EH (cell line): ENCODE data around the gene STPG3.

ENCODE experiments used
- DNase-seq: peaks from one replicate; pipeline ENCODE4 v3.0.0-alpha.2; 2015; ENCODE audit warnings: low read depth

STPG3 gene

DNA sequence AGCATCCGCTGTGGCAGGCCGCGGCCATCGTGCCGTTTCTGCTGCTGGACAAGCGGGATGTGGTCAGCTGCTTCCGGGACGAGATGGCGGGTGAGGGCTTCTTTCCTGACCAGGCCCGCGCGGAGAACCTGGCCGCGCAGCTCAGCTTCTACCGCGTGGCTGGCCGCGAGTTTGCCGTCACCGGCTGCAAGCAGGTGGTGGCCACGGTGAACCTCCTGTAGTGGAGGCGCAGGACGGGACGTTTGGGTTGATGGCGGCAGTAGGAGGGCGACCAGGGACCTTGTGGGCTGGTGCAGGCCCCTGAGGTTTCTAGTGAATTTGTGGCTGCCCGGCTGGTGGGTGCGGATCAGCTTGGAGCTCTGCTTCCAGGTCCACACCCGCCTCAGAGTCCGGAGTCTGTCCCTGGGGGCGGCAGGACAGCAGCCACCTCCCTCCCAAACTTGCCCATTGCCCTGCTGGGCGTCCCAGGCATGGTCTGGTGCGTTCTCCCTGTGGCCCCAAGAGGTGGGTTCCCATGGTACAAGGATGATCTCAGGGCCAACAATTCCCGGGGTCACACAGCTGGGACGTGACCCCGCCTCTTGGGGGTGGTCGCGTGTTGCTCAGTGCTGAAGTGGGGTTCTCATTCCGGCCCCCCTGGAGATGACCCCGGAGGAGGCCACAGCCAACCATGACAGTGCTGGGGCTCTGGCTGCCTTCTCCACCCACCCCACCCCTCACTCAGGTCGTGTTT is 28.8 kb downstream of the STPG3 start:
- no peak for DNase-seq

DNA sequence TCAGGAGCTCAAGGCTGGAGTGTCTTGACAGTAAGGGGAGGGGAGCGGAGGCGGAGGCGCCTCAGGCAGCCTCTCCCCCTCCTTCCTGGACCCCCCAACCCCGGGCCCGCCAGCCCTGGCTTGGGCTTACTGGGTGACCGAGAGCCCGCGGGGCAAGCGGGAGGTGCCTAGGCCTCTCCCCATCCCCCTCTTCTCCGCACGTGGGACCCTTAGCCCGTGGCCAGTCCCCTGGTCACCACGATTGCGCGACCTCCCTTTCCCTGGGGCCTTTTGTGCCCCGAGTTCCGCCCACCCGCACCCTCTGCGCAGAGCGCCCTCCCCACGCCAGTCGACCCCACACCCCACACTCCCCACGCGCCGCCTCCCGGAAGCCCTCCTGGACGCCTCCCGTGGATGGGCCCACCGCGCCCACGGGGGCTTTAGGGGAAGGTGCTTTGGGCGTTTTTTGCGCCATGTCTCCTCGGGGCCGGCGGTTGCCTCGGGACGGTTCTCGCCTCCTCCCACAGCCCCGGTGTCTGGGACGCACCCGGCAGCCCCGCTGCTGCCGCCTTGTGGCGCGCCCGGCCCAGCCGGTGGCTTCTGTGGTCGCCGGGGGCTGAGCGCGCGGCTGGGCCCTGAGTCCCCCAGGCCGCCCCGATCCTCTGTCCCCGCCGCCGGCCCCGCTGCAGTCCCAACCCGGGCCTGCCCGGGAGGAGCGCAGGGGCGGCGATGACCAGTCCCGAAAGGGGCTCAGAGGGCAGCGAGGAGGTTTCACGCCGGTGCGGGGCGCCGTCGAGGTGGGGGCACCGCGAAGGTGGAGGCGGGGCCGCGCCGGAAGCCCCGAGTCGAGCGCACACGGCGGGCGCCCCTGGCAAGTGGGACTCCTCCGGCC is 29.6 kb downstream of the STPG3 start:
- no peak for DNase-seq

DNA sequence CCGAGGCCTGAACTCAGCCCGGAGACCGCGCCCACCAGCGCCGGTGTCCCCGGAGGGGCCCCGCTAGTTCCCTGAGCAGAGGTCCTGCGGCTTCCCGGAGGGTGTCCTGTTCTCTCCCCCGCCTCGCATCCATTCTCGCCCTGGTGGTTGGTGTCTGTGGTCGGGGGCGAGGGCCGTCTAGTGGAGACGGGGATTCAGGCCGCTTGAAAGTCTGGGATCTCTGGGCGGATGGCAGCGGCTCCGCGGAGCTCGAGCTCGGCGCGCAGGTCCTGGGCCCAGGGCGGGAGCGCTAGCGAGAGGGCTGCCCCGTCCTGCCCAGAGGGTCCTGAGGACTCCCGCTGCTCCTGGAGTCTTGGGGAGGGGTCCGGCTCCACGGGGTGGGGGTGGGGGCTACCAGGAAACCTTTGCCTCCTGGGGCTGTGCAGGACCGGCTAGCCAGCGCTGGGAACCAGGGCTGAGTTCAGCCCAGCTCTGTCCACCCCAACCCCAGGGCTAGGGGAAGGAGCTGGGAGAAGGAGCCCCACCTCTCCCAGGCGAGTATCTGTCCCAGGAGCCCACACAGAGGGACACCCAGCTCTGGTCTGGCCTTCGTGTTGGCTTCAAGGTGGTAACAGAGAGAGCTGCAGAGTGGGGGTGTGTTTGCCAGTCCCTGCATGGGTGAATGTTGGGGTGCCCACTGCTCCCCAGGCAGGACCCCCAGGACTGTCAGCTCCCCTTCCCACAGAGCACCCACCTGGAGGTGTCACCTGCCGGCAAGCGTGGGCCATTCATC is 30.4 kb downstream of the STPG3 start:
- no peak for DNase-seq

DNA sequence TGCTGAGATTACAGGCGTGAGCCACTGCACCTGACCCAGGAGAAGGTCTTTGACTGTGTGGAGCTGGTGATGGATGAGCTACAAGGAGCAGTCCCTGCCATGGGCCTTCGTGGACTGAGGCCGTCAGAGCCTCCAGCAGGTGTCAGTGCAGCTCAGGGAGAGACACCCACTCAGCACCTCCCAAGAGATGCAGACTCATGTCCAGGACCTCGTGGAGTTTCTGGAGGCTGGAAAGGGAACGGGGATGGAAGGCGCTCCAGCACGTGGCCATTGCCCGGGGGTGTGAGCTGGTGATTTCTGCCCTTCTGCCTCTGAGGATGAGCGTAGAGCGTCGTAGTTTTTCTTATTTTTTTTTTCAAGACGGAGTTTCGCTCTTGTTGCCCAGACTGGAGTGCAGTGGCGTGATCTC is 35.9 kb downstream of the STPG3 start:
- DNase-seq: peak; percentile 67

DNA sequence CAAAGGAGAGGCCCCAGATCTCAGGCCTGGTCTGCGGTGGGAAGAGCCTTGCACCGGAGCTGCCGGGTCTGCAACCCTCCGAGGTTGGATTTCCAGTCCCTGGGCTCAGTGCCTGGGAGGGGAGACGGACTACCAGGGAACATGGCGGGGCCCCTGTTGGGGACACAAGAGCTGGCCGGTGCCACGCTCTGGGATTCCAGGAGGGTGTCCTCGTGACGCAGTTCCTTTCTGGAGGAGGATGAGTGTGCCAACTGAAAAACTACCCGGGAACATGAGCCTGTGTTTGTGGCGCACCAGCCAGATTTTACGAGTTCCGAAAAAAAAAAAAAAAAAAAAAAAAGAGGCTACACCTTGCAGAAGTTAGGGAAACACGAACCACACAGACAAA is 42.0 kb downstream of the STPG3 start:
- no peak for DNase-seq

DNA sequence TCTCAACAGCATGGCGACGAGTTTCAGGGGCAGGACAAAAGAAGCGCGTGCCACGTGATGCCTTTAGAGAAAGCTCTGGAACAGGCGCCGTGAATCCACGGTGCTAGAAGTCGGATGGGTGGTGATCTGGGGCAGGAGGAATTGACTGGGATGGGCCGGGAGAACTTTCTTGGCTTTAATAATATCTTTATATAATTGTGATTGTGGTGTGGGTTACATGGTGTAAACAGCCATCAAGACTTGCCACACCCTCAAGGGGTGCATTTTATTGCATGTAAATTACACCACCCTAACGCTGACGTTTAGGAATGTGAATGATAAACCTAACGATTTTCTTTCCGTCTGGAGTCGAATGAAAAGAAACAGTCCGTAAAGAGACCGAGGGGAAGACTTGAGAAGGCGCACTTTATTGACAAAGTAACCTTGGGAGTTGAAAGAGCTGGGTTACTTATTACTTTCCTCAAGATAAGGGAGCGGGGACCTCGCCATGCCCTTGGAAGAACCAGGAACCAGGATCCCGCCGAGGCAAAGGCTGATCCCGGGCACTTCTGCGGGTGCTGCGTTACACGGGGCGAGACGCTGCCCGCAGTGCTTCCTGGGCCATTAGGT is 42.5 kb downstream of the STPG3 start:
- DNase-seq: no peak

DNA sequence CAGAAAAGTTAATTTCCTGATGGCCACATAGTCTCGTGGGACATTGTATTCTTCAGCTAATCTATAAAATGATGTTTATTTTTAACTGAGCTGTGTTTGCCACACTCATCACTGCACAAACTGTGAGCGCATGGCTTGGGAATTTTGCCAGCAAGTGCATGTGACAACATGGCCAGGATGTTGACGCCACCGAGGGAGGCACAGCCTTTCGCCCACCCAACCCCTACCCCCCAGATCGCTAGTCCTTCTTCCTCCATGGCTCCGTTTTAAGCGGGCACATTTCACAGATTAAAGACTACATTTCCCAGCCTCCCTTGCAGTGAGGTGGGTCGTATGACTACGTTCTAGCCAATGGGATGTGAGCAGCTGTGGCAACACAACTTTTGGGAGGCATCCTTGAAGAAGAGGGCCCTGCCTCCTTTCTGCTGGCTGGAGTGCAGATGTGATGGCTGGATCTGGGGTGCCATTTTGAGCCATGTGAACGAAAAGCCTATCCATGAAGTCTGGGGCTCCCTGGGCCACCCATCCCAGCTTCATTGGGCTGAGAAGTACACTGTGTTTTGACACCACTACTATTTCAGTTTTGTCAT is 43.1 kb downstream of the STPG3 start:
- peak; percentile 67 for DNase-seq

DNA sequence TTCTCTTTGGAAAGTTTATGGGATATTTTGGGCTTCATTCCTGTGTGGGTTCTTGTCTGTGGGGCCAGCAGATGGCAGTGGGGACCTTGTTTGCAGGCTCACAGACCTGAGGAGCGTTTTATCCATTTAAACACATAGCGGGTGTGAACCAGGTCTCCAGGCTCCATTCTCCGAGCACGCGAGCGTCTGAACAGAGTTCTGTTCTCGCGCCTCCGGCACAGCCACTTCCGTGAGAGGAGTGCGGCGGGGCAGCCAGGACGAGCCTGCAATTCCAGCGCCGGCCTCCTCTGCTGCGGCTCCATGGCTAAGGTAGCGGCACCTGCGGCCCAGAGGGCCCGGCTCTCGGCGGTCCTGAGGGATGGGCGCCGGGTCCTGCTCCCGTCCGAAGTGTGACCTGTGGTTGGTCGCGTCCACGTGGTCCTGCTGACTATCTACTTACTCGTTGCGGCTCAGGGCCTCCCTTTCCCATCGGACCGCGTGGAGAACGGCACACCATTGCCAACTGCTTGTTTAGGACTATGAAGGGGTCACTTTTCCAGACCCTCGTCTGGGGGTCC is 43.7 kb downstream of the STPG3 start:
- DNase-seq: peak; percentile 55

DNA sequence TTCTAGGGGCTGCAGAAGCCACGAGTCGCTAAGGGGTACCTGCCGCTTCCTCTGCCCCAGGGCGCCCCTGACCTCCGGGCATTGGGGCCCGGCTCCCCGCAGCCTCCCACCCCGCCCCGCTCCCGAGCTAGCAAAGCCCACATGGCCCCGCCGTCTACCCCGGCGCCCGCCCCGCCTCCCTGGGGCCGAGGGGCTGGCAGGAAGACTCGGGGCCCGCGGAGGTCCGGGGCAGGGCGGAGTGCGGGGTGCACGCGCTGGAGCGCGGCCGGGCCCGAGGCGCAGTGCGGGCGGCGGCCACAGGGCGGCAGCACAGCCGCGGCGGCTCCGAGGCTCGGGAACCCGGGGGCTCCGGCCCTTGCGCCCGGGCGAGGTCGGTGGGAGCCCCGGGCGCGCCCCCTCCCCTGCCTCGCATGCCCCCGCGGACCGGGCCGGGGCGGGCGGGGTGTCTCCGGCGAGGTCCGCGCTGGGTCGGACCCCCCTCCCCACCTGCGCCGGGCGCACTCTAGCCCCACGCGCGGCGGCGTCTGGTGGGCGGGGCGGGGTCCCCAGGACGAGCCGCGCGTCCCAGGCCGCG is 44.2 kb downstream of the STPG3 start:
- DNase-seq: peak; percentile 30

DNA sequence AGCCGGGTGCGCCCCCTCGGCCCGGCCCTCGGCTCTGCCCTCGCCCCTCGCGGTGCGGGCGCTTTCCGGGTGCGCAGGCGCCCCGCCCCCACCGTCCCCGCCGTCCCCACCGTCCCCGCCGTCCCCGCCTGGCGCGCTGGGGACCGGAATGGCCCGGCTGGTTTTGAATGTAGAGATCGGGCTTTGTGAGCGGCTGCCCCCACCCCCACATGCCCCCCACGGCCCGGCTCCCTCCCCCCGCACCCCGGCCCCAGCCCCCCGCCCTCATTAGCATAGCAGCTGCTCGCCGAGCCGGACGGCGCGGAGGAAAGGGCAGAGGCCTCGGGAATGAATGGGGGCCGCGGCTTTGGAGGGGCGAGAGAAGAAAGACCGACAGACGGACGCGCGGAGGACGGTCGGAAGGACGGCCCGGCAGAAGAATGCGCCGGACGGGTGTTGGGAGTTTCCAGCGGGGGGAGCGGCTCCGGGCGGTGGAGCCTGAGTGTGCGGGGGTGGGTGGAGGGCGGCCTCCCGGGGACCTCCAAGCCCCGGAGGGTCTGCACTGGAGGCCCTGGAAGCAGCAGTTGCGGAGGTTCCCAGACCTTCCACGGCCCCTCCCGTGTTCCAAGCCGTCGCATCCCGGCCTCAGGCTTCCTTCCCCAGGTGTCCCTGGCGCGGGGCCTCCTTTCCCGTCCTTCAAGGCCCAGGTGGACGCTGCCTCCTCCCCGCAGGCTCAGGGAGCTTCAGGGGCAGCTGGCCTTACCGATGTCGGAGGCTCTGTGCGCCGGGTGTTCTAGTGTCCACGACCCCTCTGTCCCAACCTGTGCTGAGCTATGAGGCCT is 45.0 kb downstream of the STPG3 start:
- DNase-seq: no peak

DNA sequence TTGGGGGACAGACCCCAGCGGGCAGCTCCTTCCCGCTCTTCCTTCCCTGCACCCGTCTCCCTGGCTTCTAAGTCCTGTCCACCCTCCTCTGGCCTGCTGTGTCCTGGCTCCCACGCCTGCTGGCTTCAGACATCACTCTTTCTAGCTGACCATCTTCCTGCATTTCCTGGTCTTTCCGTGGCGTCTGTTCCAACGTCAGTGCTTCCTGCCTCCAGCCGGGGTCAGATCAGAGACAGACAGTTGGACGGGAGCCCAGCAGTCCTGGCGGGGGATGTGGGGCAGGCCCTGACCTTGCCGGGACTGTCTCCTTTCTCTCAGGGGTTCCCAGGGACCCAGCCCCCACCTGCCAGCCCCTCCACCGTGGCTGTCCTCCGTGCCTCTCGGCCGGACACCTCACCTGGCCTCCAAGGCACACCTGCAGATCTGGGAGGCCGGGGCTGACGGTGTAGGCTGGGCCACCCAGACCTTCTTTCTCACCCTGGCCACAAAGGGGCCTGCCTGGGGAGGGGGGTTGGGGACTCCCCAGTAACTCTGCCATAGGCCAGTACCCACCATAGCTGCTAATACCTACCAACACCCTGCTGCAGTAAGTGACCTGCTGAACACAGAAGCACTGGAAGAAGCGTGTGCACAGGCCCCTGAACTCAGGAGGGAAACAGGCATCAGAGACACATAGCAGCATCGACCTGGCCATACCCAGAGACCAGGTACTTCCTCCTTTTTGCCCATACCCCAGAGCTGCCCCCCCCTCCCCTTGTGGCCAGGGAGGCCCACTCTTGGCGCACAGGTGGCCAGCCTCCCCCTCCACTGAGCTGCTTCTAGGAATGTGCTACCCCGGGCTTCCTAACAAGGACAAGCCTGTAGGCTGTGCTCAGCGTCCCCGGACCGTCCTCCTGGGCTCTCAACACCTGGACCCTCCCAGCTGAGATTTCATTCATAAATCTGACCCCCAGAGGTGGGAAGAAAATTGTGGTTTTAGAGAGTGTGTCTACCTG is 45.9 kb downstream of the STPG3 start:
- DNase-seq: peak; percentile 54

DNA sequence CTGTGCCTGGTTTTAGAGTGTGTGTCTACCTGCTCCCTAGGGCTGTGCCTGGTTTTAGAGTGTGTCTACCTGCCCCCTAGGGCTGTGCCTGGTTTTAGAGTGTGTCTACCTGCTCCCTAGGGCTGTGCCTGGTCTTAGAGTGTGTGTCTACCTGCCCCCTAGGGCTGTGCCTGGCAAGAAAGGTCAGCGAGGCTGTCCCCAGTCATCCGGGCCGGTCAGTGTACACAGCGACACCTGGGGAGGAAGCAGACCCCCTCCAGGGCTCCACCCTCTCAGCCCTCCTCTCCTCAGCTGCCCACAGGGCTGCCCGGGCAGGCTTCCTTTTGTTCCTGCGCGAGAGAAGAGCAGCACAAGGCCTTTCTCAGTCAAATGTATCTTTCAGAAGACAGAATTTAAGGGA is 46.9 kb downstream of the STPG3 start:
- DNase-seq: no peak

DNA sequence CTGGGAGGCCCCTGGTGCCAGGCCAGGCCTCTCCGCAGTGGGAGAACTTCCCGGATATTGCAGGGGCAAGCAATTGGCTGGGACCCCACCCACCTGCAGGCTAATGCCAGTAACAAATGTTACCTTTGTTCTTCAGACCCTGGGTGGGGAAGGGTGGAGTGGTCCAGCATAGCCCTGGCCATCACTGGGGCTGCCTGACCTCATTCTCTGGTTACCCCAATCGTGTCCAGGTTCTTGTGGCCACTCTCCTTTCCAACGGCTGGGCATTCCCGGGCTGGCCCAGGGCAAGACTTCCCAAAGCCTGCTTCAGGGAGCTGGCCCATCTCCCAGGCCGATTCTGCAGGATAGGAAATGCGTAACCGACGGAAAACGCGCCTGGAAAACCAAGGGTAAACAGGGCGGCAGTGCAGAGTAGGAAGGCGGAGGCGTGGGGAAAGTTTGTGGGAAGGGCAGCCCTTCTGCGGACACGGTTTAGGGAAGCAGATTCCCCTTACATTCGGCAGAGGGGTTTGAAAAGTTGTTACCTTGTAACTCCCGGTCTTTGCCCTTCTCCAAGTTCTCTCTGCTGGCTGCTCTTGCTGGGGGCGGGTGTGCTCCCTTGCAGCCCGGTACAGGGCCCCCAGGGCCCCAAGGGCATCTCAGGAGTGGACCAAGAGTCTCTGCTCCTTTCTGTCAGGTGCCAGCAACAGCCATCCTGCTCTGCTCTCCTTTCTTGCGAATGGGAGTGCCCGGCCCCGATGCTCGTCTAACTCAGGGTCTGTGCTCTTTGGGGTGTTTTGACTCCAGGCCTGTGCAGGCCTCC is 47.5 kb downstream of the STPG3 start:
- no peak for DNase-seq

DNA sequence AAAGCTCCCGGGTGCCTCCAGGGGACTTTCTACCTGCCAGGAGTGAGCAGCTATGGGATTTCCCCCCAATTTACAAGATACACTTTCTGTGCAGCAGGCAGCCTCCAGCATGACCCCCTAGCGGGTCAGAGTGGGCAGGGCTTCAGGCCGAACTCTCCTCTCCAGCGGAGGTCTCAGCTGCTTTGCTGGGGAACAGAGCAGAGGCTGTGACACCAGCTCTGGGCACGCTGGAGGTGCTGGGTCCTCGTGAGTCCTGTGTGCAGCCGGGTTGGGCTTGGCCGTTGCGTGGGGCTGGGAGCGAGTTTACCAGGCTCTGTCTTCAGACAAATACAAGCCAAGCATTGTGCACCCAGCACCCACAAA is 48.1 kb downstream of the STPG3 start:
- DNase-seq: no peak

DNA sequence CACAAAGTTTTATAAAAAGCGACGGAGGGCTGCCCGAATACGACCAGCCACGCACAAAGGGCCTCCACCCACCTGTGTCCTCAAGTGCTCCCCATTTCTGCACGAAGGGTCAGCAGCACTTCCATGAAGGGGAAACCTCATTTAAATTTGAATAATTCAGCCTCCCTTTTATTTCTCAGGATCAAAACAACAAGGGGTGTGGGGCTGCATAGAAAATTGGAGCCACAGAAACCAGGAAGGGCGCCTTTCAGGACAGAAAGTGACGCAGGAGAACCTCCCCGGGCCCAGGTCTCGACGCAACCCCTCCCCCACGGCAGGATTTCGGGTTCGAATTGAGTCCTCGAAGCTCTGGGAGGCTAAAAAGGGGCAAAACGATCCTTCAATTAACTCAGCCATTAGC is 48.9 kb downstream of the STPG3 start:
- DNase-seq: no peak

DNA sequence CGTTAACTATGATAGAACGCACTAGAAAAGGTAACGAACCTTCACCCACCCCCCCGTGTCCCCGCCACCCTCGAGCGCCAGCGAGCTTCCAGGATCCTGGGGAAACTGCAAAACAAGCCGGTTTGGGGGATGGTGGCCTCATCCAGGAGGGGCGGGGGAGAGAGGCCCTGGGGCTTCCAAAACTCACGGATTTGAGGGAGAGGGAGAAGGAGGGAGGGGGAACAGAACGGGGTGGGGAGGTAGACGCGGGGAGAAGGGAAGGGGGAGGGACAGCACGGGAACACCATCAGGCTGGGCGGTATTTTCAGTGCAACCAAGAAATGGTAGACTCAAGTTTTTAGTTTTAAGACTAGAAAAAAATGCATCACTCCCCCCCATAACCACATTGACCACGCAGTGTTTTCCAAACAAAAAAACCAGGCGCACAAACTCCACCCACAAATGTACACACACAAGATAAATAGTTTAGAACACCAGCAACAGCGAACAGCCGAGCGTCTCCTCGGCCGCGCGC is 49.5 kb downstream of the STPG3 start:
- no peak for DNase-seq

DNA sequence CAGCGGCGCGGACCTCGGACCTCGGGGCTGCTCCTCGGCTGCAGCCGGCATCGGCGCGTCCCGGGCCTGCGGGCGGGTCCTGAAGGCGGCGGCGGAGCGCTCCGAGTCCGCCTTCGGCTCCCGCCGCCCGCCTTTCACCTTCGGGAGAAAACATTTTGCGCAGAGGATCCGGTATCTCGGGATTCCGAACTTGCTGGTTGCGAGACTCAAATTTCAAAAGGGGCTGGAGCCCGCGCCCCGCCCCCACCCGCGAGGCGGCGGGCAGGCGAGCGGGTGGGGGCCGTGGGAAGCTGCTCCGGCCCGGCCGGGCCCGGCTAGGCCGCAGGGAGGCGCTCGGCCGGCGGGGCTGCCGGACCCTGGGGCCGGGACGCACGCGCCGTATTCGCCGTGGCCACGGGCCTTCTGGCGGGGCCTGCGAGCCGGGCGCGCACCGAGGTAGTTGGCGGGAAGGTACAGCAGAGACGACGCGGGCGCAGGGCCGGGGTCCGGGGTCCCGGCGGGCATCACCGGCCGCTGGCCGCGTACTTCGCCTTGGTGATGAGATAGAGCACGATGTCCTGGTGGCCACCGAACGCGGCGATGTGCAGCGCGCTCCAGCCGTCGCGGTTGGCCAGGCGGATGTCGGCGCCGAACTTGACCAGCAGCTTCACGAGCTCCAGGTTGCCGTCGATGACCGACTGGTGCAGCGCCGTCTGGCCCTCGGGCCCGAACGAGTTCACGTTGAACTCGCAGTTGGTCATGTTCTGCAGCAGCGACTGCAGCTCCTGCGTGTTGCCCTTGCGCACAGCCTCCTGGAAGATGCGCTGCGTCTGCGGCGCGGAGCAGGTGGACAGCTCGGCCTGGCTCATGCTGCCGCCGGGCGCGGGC is 50.2 kb downstream of the STPG3 start:
- DNase-seq: peak; percentile 47
